ENCODE results near the gene TXNRD1. TPM values are rescaled to one million over a fixed set of nuclear protein-coding genes. Genes with fewer than 3 reads are reported as not detected.
"Not testable (repeated sequence)": the region's sequence is repeated elsewhere in the genome, so short reads cannot be mapped to it uniquely, and the experiment has no call there.

Gene TXNRD1
- 238 and 256 TPM in 2 replicates for polyA plus RNA-seq (2014; cell fraction: cytosol; rRNA removed)
- polyA plus RNA-seq (2014; cell fraction: nucleus; rRNA removed): 89.8 and 120 TPM in 2 replicates

GRCh38 chr12:104215638-104216297 lies at the start of gene TXNRD1:
TSS of gene TXNRD1 (plus strand) at chr12:104215779. CDS start at chr12:104215803, 24 bp downstream.
- DNase-seq (ENCODE audit: low spot score): peak; percentile 29

- no peak for DNase-seq (ENCODE audit: low spot score)
These were observed 49.8 kb upstream of the TXNRD1 start for GRCh38 chr12:104165801-104166200.

GRCh38 chr12:104166465-104166864 lies 49.1 kb upstream of the TXNRD1 start:
- no peak for DNase-seq (ENCODE audit: low spot score)

GRCh38 chr12:104167519-104168458 lies 47.8 kb upstream of the TXNRD1 start:
- DNase-seq (ENCODE audit: low spot score): no peak

GRCh38 chr12:104168596-104168995 lies 47.0 kb upstream of the TXNRD1 start:
- no peak for DNase-seq (ENCODE audit: low spot score)

- DNase-seq (ENCODE audit: low spot score): no peak
These were observed 43.6 kb upstream of the TXNRD1 start for GRCh38 chr12:104171785-104172569.

- peak; percentile 85 for DNase-seq (ENCODE audit: low spot score)
These were observed 43.0 kb upstream of the TXNRD1 start for GRCh38 chr12:104172570-104172947.

- DNase-seq (ENCODE audit: low spot score): not testable (repeated sequence)
These were observed 41.8 kb upstream of the TXNRD1 start for GRCh38 chr12:104173804-104174203.

- DNase-seq (ENCODE audit: low spot score): no peak
These were observed 39.8 kb upstream of the TXNRD1 start for GRCh38 chr12:104175726-104176247.

- no peak for DNase-seq (ENCODE audit: low spot score)
These were observed 38.3 kb upstream of the TXNRD1 start for GRCh38 chr12:104177336-104177662.

- DNase-seq (ENCODE audit: low spot score): no peak
These were observed 37.7 kb upstream of the TXNRD1 start for GRCh38 chr12:104177663-104178501.

GRCh38 chr12:104180374-104180773 lies 35.2 kb upstream of the TXNRD1 start:
- no peak for DNase-seq (ENCODE audit: low spot score)

GRCh38 chr12:104181313-104181712 lies 34.3 kb upstream of the TXNRD1 start:
- no peak for DNase-seq (ENCODE audit: low spot score)

- DNase-seq (ENCODE audit: low spot score): no peak
These were observed 33.4 kb upstream of the TXNRD1 start for GRCh38 chr12:104182144-104182543.

GRCh38 chr12:104182621-104183378 lies 32.8 kb upstream of the TXNRD1 start:
- DNase-seq (ENCODE audit: low spot score): no peak

GRCh38 chr12:104183443-104183842 lies 32.1 kb upstream of the TXNRD1 start:
- no peak for DNase-seq (ENCODE audit: low spot score)

GRCh38 chr12:104187446-104188155 lies 28.0 kb upstream of the TXNRD1 start:
- DNase-seq (ENCODE audit: low spot score): no peak

- DNase-seq (ENCODE audit: low spot score): no peak
These were observed 27.0 kb upstream of the TXNRD1 start for GRCh38 chr12:104188534-104188933.

- DNase-seq (ENCODE audit: low spot score): no peak
These were observed 25.5 kb upstream of the TXNRD1 start for GRCh38 chr12:104189915-104190555.
